Naive B cell (primary cell): Measurements from ENCODE around the gene CCND3. TPM values are rescaled to one million over a fixed set of nuclear protein-coding genes. Genes with fewer than 3 reads are reported as not detected.

Experiments
- ATAC-seq, 2 donors: fragments of 150-1000 bp; cut with Tn5 transposase; 2 replicates each; pipeline ENCODE4 v1.10.0; 2021; ENCODE audit warnings: low read depth in 2 of 2, mild to moderate bottlenecking in 2 of 2, moderate library complexity in 2 of 2
- DNase-seq: peaks from one replicate; pipeline ENCODE4 v3.0.0; 2022
- H3K27ac Mint-ChIP-seq, 6 donors: one replicate each; pipeline ENCODE4 v1.8.0; 2020 to 2022; ENCODE audit warnings: mild to moderate bottlenecking in 6 of 6, mixed read lengths in 6 of 6, moderate library complexity in 5 of 6, inconsistent platforms in 2 of 6
- H3K27me3 Mint-ChIP-seq, 3 donors: one replicate each; pipeline ENCODE4 v1.8.0; 2021 to 2022; ENCODE audit warnings: mixed read lengths in 3 of 3, mild to moderate bottlenecking in 1 of 3
- H3K36me3 Mint-ChIP-seq, 2 donors: one replicate each; pipeline ENCODE4 v1.8.0; 2020 to 2022; ENCODE audit warnings: mixed read lengths in 2 of 2, inconsistent platforms in 1 of 2, mild to moderate bottlenecking in 1 of 2
- H3K4me1 Mint-ChIP-seq, 3 donors: one replicate each; pipeline ENCODE4 v1.8.0; 2020 to 2022; ENCODE audit warnings: mixed read lengths in 3 of 3, inconsistent platforms in 1 of 3, mild to moderate bottlenecking in 1 of 3, moderate library complexity in 1 of 3
- H3K4me3 Mint-ChIP-seq, 8 donors: one replicate each; pipeline ENCODE4 v1.8.0; 2020 to 2022; ENCODE audit warnings: mild to moderate bottlenecking in 8 of 8, mixed read lengths in 8 of 8, moderate library complexity in 8 of 8, inconsistent platforms in 2 of 8
- H3K9me3 Mint-ChIP-seq, 7 donors: one replicate each; pipeline ENCODE4 v1.8.0; 2020 to 2022; ENCODE audit warnings: mixed read lengths in 7 of 7, mild to moderate bottlenecking in 5 of 7, inconsistent platforms in 2 of 7, moderate library complexity in 1 of 7
- polyA plus RNA-seq, 6 donors: library from polyadenylated mRNA; unstranded; fragments of 300-500 nt; fragmentation: Illumina TruSeq; gene quantifications; one replicate each; pipeline ENCODE4 v1.2.3, GENCODE V29; 2021; ENCODE audit warnings: low read depth in 6 of 6

The CCND3 gene
- polyA plus RNA-seq, 6 donors from 2014 or later, result 207 to 529 (median 394) TPM

GRCh38 chr6:41931792-41932191, 9.8 kb downstream of the CCND3 start:
- Mint-ChIP-seq H3K27me3 (no peaks in the 10 kb centered on the region), H3K9me3 (no peaks in the 10 kb centered on the region), H3K27ac (peak overlapping the region in 2 of 6 donors; percentile 21 to 54), H3K4me1 (peaks cover 21 to 36% (median 34%) of the 10 kb centered on the region in 3 donors), H3K36me3 (peaks cover 6 to 14% of the 10 kb centered on the region in 2 donors), H3K4me3 (no peak overlapping the region)
- ATAC-seq, result no peak
- no peak for DNase-seq

DNA sequence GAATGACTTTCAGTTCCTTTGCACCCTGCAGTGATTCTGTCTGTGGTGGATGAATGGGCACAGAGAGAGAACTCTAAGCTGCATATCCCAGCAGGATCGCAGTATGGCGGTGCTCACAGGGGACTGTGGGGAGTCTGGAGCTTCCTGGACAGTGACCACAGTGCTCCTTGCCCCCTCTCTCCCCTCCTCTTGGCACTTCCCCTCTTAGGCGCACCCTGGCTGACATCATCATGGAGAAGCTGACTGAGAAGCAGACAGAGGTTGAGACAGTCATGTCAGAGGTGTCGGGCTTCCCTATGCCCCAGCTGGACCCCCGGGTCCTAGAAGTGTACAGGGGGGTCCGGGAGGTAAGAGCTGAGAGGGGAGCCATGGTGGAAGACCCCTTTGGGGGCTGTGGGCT, 11.7 kb downstream of the CCND3 start:
- DNase-seq (no peak), ATAC-seq (no peak)
- Mint-ChIP-seq H3K4me1 (peaks cover 15 to 25% (median 19%) of the 10 kb centered on the region in 3 donors), H3K36me3 (peaks cover 6 to 8% of the 10 kb centered on the region in 2 donors), H3K4me3 (peak overlapping the region in 1 of 8 donors; percentile 9), H3K27ac (peak overlapping the region in 3 of 6 donors; percentile 42 to 56 (median 45)), H3K27me3 (no peaks in the 10 kb centered on the region), H3K9me3 (no peaks in the 10 kb centered on the region)

- Mint-ChIP-seq H3K36me3 (peaks cover 0 to 8% of the 10 kb centered on the region in 2 donors), H3K9me3 (no peaks in the 10 kb centered on the region), H3K27me3 (no peaks in the 10 kb centered on the region), H3K4me3 (peak overlapping the region in 1 of 8 donors; percentile 33), H3K4me1 (peaks cover 28 to 35% (median 29%) of the 10 kb centered on the region in 3 donors), H3K27ac (peak overlapping the region in 2 of 6 donors; percentile 66 to 80)
- DNase-seq (no peak), ATAC-seq (no peak)
These were observed 14.4 kb downstream of the CCND3 start for GRCh38 chr6:41927253-41927652.

- peak overlapping the region; percentile 62 to 100 (median 98) for H3K27ac Mint-ChIP-seq
- no peaks in the 10 kb centered on the region for H3K27me3 Mint-ChIP-seq
- peaks cover 45 to 61% (median 59%) of the 10 kb centered on the region in 3 donors for H3K4me1 Mint-ChIP-seq
- no peaks in the 10 kb centered on the region for H3K36me3 Mint-ChIP-seq
- peak overlapping the region; percentile 97 to 100 (median 99) for H3K4me3 Mint-ChIP-seq
- ATAC-seq (no peak), DNase-seq (no peak)
- peaks cover 0 to 3% (median 0%) of the 10 kb centered on the region in 7 donors for H3K9me3 Mint-ChIP-seq
These were observed 19.5 kb downstream of the CCND3 start for GRCh38 chr6:41922154-41922553.

GRCh38 chr6:41921712-41921998, 20.0 kb downstream of the CCND3 start:
- H3K4me3 Mint-ChIP-seq, result peak overlapping the region; percentile 97 to 100 (median 99)
- H3K36me3 Mint-ChIP-seq, result peaks cover 0 to 2% of the 10 kb centered on the region in 2 donors
- H3K4me1 Mint-ChIP-seq, result peaks cover 43 to 58% (median 58%) of the 10 kb centered on the region in 3 donors
- DNase-seq (no peak), ATAC-seq (peak in 1 of 2 donors; percentile 3)
- H3K27ac Mint-ChIP-seq, result peak overlapping the region; percentile 98 to 100 (median 99)
- H3K9me3 Mint-ChIP-seq, result peaks cover 0 to 3% (median 0%) of the 10 kb centered on the region in 7 donors
- H3K27me3 Mint-ChIP-seq, result no peaks in the 10 kb centered on the region

GRCh38 chr6:41920921-41921711, 20.5 kb downstream of the CCND3 start, which contains the start of the genes BYSL and MED20:
Gene BYSL (plus strand): TSS chr6:41921499. CDS start chr6:41921563, 64 bp downstream.
Gene MED20 (minus strand): TSS chr6:41921139. CDS start chr6:41921018, 121 bp downstream.
- peak; percentile 95 for DNase-seq
- H3K36me3 Mint-ChIP-seq, result peaks cover 0 to 4% of the 10 kb centered on the region in 2 donors
- peaks cover 0 to 3% (median 0%) of the 10 kb centered on the region in 7 donors for H3K9me3 Mint-ChIP-seq
- peaks cover 43 to 58% (median 57%) of the 10 kb centered on the region in 3 donors for H3K4me1 Mint-ChIP-seq
- peak; percentile 92 to 95 for ATAC-seq
- H3K27ac Mint-ChIP-seq, result peak within 1 kb of the TSS; percentile 98 to 100 (median 99)
- peak within 1 kb of the TSS; percentile 97 to 100 (median 99) for H3K4me3 Mint-ChIP-seq
- H3K27me3 Mint-ChIP-seq, result no peaks in the 10 kb centered on the region

GRCh38 chr6:41917528-41917927, 24.1 kb downstream of the CCND3 start:
- peaks cover 0 to 15% of the 10 kb centered on the region in 2 donors for H3K36me3 Mint-ChIP-seq
- DNase-seq (no peak), ATAC-seq (no peak)
- peaks cover 0 to 3% (median 0%) of the 10 kb centered on the region in 7 donors for H3K9me3 Mint-ChIP-seq
- peak overlapping the region in 1 of 6 donors; percentile 72 for H3K27ac Mint-ChIP-seq
- peaks cover 27 to 45% (median 42%) of the 10 kb centered on the region in 3 donors for H3K4me1 Mint-ChIP-seq
- H3K27me3 Mint-ChIP-seq, result no peaks in the 10 kb centered on the region
- peak overlapping the region in 1 of 8 donors; percentile 55 for H3K4me3 Mint-ChIP-seq

DNA sequence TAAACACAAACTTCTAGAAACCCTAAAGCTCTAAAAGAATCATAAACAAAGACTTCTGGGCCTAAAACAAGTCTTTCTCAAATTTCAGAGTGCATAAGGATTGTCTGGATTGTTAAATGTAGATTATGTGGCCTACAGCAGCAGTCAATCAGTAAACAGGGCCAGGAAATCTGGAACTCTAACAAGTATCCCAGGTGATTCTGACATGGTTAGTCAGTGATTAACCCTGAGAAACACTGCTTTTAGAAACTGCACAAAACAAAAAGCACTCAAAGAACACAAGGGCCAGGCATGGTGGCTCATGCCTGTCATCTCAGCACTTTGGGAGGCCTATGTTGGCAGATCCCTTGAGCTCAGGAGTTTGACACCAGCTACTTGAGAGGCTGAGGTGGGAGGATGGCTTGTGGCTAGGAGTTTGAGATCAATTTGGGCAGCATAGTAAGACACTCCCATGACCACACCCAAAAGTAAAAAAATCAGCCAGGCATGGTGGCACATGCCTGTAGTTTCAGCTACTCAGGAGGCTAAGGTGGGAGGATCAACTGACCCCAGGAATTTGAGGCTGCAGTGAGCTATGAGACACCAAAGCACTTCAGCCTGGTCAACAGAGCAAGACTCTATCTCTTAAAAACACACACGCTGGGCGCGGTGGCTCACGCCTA, 26.6 kb downstream of the CCND3 start:
- ATAC-seq, result no peak
- H3K9me3 Mint-ChIP-seq, result no peaks in the 10 kb centered on the region
- peak overlapping the region in 2 of 6 donors; percentile 13 to 65 for H3K27ac Mint-ChIP-seq
- H3K4me1 Mint-ChIP-seq, result peaks cover 10 to 28% (median 16%) of the 10 kb centered on the region in 3 donors
- peaks cover 0 to 15% of the 10 kb centered on the region in 2 donors for H3K36me3 Mint-ChIP-seq
- H3K27me3 Mint-ChIP-seq, result no peaks in the 10 kb centered on the region
- H3K4me3 Mint-ChIP-seq, result peak overlapping the region in 1 of 8 donors; percentile 45
- DNase-seq, result no peak

GRCh38 chr6:41914343-41914742, 27.3 kb downstream of the CCND3 start:
- H3K4me3 Mint-ChIP-seq, result peak overlapping the region in 2 of 8 donors; percentile 35 to 56
- peaks cover 6 to 22% (median 11%) of the 10 kb centered on the region in 3 donors for H3K4me1 Mint-ChIP-seq
- no peak for ATAC-seq
- H3K9me3 Mint-ChIP-seq, result no peaks in the 10 kb centered on the region
- no peak for DNase-seq
- H3K36me3 Mint-ChIP-seq, result peaks cover 0 to 15% of the 10 kb centered on the region in 2 donors
- H3K27ac Mint-ChIP-seq, result no peak overlapping the region
- no peaks in the 10 kb centered on the region for H3K27me3 Mint-ChIP-seq

GRCh38 chr6:41909727-41910126, 31.9 kb downstream of the CCND3 start:
- no peak for DNase-seq
- Mint-ChIP-seq H3K9me3 (no peaks in the 10 kb centered on the region), H3K4me3 (no peak overlapping the region), H3K36me3 (peaks cover 0 to 13% of the 10 kb centered on the region in 2 donors), H3K4me1 (peaks cover 6 to 16% (median 6%) of the 10 kb centered on the region in 3 donors), H3K27ac (no peak overlapping the region), H3K27me3 (no peaks in the 10 kb centered on the region)
- no peak for ATAC-seq

DNA sequence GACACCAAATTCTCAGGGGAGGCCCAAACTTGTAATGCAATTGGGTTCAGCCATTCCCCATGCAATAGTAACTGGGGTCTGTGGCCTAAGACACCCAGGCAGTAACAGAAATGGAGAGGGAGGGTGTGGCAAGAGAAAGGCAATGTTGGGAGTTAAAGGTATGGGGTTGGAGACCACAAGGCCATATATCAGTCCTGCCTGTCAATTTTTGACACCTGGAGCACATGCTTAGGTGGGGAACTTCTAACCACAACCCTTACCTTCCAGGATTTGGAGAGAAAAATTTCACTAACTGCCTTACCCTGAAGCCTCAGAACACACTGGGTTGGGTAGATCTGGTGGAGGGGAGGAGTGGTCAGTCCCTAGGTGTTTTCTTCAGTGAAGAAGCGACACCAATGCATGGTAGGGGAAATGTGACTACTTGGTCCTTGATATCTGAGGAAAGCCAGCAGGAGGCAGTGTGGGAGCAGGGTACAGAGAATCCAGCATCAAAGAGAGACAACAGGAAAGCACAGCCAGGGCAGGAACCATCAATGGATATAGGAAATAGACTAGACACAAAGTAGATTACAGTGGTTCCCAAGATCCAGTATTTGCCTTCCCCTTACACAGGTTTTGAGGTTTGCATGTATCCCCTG, 39.6 kb downstream of the CCND3 start:
- no peak for DNase-seq
- H3K27me3 Mint-ChIP-seq, result no peaks in the 10 kb centered on the region
- peaks cover 0 to 8% (median 6%) of the 10 kb centered on the region in 3 donors for H3K4me1 Mint-ChIP-seq
- peak overlapping the region in 1 of 6 donors; percentile 86 for H3K27ac Mint-ChIP-seq
- H3K9me3 Mint-ChIP-seq, result no peaks in the 10 kb centered on the region
- no peak overlapping the region for H3K4me3 Mint-ChIP-seq
- ATAC-seq, result no peak
- H3K36me3 Mint-ChIP-seq, result peaks cover 0 to 7% of the 10 kb centered on the region in 2 donors

DNA sequence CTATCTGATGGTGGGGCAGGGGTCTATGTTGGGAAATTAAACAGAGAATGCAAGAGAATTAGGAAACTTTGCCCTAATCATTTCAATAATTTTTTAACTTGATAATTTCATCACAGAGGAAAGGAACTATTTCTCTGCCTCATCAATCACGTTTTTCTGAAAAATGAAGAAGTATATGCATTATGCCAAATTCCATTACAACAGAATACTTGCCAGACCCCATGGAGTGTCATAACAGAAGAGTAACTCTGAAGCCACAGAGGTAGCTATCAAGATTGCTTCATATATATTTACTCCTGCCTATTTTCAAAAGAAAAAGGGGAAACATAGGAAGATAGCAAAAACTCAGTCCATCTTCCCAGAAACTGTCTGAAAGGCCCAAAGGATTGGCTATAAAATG, 40.7 kb downstream of the CCND3 start:
- H3K27ac Mint-ChIP-seq, result no peak overlapping the region
- H3K36me3 Mint-ChIP-seq, result no peaks in the 10 kb centered on the region
- DNase-seq, result no peak
- H3K9me3 Mint-ChIP-seq, result no peaks in the 10 kb centered on the region
- H3K27me3 Mint-ChIP-seq, result no peaks in the 10 kb centered on the region
- H3K4me1 Mint-ChIP-seq, result peaks cover 6 to 18% (median 11%) of the 10 kb centered on the region in 3 donors
- H3K4me3 Mint-ChIP-seq, result peak overlapping the region in 1 of 8 donors; percentile 8
- no peak for ATAC-seq

GRCh38 chr6:41896281-41896680, 45.3 kb downstream of the CCND3 start:
- Mint-ChIP-seq H3K9me3 (no peaks in the 10 kb centered on the region), H3K4me3 (no peak overlapping the region), H3K27me3 (no peaks in the 10 kb centered on the region), H3K27ac (peak overlapping the region in 4 of 6 donors; percentile 94 to 97 (median 96)), H3K4me1 (peaks cover 9 to 19% (median 12%) of the 10 kb centered on the region in 3 donors), H3K36me3 (no peaks in the 10 kb centered on the region)
- DNase-seq, result no peak
- no peak for ATAC-seq
